SU-DHL-6 (cell line): ENCODE results near the gene STK35.

Source experiments
- H2AFZ ChIP-seq: fragments of 200-600 bp; sonication (generic); 2 replicates; pipeline ENCODE4 v1.6.1; 2014; ENCODE audit warnings: low read depth, mild to moderate bottlenecking, moderate library complexity, mixed read lengths, antibody characterized with exemption, low read length; ENCODE audit not compliant: severe bottlenecking
- H3F3A ChIP-seq: fragments of 200-600 bp; shearing (Covaris generic); 2 replicates; pipeline ENCODE4 v1.6.0; 2016; ENCODE audit warnings: antibody characterized with exemption, mild to moderate bottlenecking; ENCODE audit not compliant: insufficient read depth
- H3K27ac ChIP-seq: fragments of 200-600 bp; sonication (generic); 2 replicates; pipeline ENCODE4 v1.5.1; 2016; ENCODE audit warnings: low read depth, mild to moderate bottlenecking, low read length, moderate library complexity, mixed read lengths
- H3K27me3 ChIP-seq: fragments of 200-600 bp; sonication (generic), shearing (Covaris generic); 2 replicates; pipeline ENCODE4 v1.6.0; 2014; ENCODE audit warnings: mild to moderate bottlenecking, low read length
- H3K36me3 ChIP-seq: fragments of 200-600 bp; sonication (generic); 2 replicates; pipeline ENCODE4 v1.6.1; 2014; ENCODE audit warnings: mild to moderate bottlenecking, low read length, mixed read lengths
- H3K4me2 ChIP-seq: fragments of 300-600, 200-600 bp; shearing (Covaris generic), sonication (generic); 2 replicates; pipeline ENCODE4 v1.6.0; 2014; ENCODE audit warnings: low read length, low read depth, mild to moderate bottlenecking; ENCODE audit not compliant: poor library complexity, severe bottlenecking
- H3K4me3 ChIP-seq: fragments of 200-600 bp; sonication (generic); 2 replicates; pipeline ENCODE4 v1.5.1; 2014; ENCODE audit warnings: antibody characterized with exemption, low read length, mild to moderate bottlenecking, mixed read lengths; ENCODE audit not compliant: insufficient read depth, poor library complexity, severe bottlenecking
- H3K79me2 ChIP-seq: fragments of 200-600 bp; sonication (generic); 2 replicates; pipeline ENCODE4 v1.6.1; 2014; ENCODE audit warnings: mild to moderate bottlenecking, low read length, moderate library complexity; ENCODE audit not compliant: insufficient read depth
- H3K9ac ChIP-seq: fragments of 200-600 bp; sonication (generic); 2 replicates; pipeline ENCODE4 v1.7.0; 2014; ENCODE audit warnings: mild to moderate bottlenecking, low read length
- H3K9me2 ChIP-seq: fragments of 200-600 bp; sonication (generic); replicated peaks from 2 replicates; pipeline ENCODE4 v1.6.1; 2014; ENCODE audit warnings: low read length; ENCODE audit not compliant: insufficient read depth
- H3K9me3 ChIP-seq: fragments of 200-600 bp; sonication (generic); 2 replicates; pipeline ENCODE4 v1.6.1; 2014; ENCODE audit warnings: low read length, mixed read lengths; ENCODE audit not compliant: insufficient read depth
- H4K20me1 ChIP-seq: fragments of 200-600 bp; sonication (generic); 2 replicates; pipeline ENCODE4 v1.6.1; 2014; ENCODE audit warnings: low read depth, mild to moderate bottlenecking, antibody characterized with exemption, low read length, moderate library complexity, mixed read lengths
- CTCF ChIP-seq: fragments of 200-600 bp; sonication (generic); IDR thresholded peaks from one replicate; pipeline ENCODE4 v1.5.1; 2017; ENCODE audit warnings: antibody characterized with exemption, mild to moderate bottlenecking, low read length, moderate library complexity; ENCODE audit not compliant: insufficient read depth, poor library complexity, severe bottlenecking
- EZH2phosphoT487 ChIP-seq: fragments of 200-600 bp; sonication (generic), shearing (Covaris generic); conservative IDR thresholded peaks from 2 replicates; pipeline ENCODE4 v1.6.1; 2018; ENCODE audit warnings: mild to moderate bottlenecking, antibody characterized with exemption, low read length, moderate library complexity, mixed read lengths

The STK35 gene

GRCh38 chr20:2163312-2163711 is 61.7 kb downstream of the STK35 start:
- TF ChIP-seq CTCF (no peak), EZH2phosphoT487 (no peak)
- H3K4me3 ChIP-seq: no peak overlapping the region
- no peak overlapping the region for H3K27ac ChIP-seq

GRCh38 chr20:2163757-2164156 is 62.1 kb downstream of the STK35 start:
- Histone ChIP-seq H3K79me2 (no peaks in the 10 kb centered on the region), H4K20me1 (no peaks in the 10 kb centered on the region)

More at GRCh38 chr20:2163312-2163711, 61.7 kb downstream of the STK35 start:
- no peak overlapping the region for H3K9ac ChIP-seq
- H4K20me1 ChIP-seq: no peaks in the 10 kb centered on the region
- H3K27me3 ChIP-seq: no peaks in the 10 kb centered on the region
- no peak overlapping the region for H2AFZ ChIP-seq
- H3K36me3 ChIP-seq: no peaks in the 10 kb centered on the region
- H3K9me3 ChIP-seq: no peaks in the 10 kb centered on the region
- no peaks in the 10 kb centered on the region for H3F3A ChIP-seq
- no peak overlapping the region for H3K4me2 ChIP-seq
- no peaks in the 10 kb centered on the region for H3K79me2 ChIP-seq
- no peaks in the 10 kb centered on the region for H3K9me2 ChIP-seq

GRCh38 chr20:2164421-2164820 is 62.8 kb downstream of the STK35 start:
- H3K79me2 ChIP-seq: no peaks in the 10 kb centered on the region
- H2AFZ ChIP-seq: no peak overlapping the region
- no peaks in the 10 kb centered on the region for H4K20me1 ChIP-seq
- no peak overlapping the region for H3K9ac ChIP-seq
- no peak overlapping the region for H3K4me3 ChIP-seq
- H3K9me2 ChIP-seq: no peaks in the 10 kb centered on the region
- no peaks in the 10 kb centered on the region for H3K9me3 ChIP-seq
- TF ChIP-seq CTCF: no peak
- no peak for TF ChIP-seq EZH2phosphoT487
- H3K4me2 ChIP-seq: no peak overlapping the region
- H3K27ac ChIP-seq: no peak overlapping the region
- no peaks in the 10 kb centered on the region for H3K27me3 ChIP-seq
- no peaks in the 10 kb centered on the region for H3F3A ChIP-seq
- no peaks in the 10 kb centered on the region for H3K36me3 ChIP-seq

More at GRCh38 chr20:2163757-2164156, 62.1 kb downstream of the STK35 start:
- no peak overlapping the region for H3K27ac ChIP-seq
- H3K9me3 ChIP-seq: no peaks in the 10 kb centered on the region
- no peak overlapping the region for H2AFZ ChIP-seq
- H3K9ac ChIP-seq: no peak overlapping the region
- H3K36me3 ChIP-seq: no peaks in the 10 kb centered on the region
- H3K27me3 ChIP-seq: no peaks in the 10 kb centered on the region
- TF ChIP-seq EZH2phosphoT487 (no peak), CTCF (no peak)
- no peak overlapping the region for H3K4me2 ChIP-seq
- no peak overlapping the region for H3K4me3 ChIP-seq
- H3K9me2 ChIP-seq: no peaks in the 10 kb centered on the region
- no peaks in the 10 kb centered on the region for H3F3A ChIP-seq

GRCh38 chr20:2164966-2165365 is 63.3 kb downstream of the STK35 start:
- Histone ChIP-seq H3K9me3 (no peaks in the 10 kb centered on the region), H3K27me3 (no peaks in the 10 kb centered on the region), H3K27ac (no peak overlapping the region), H3K79me2 (no peaks in the 10 kb centered on the region), H3K9me2 (no peaks in the 10 kb centered on the region), H2AFZ (no peak overlapping the region), H3K36me3 (no peaks in the 10 kb centered on the region), H3K4me3 (no peak overlapping the region), H3F3A (no peaks in the 10 kb centered on the region), H3K4me2 (no peak overlapping the region), H3K9ac (no peak overlapping the region), H4K20me1 (no peaks in the 10 kb centered on the region)
- TF ChIP-seq EZH2phosphoT487: no peak
- TF ChIP-seq CTCF: no peak
